HG03064 (cell line): Measurements from ENCODE around the gene PLAC1.

Experiments used
- ATAC-seq: cut with Tn5 transposase; IDR thresholded peaks from one replicate; pipeline ENCODE4 v1.9.1; 2021; ENCODE audit warnings: low read depth; ENCODE audit not compliant: unreplicated experiment

PLAC1 gene, protein sequence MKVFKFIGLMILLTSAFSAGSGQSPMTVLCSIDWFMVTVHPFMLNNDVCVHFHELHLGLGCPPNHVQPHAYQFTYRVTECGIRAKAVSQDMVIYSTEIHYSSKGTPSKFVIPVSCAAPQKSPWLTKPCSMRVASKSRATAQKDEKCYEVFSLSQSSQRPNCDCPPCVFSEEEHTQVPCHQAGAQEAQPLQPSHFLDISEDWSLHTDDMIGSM

DNA sequence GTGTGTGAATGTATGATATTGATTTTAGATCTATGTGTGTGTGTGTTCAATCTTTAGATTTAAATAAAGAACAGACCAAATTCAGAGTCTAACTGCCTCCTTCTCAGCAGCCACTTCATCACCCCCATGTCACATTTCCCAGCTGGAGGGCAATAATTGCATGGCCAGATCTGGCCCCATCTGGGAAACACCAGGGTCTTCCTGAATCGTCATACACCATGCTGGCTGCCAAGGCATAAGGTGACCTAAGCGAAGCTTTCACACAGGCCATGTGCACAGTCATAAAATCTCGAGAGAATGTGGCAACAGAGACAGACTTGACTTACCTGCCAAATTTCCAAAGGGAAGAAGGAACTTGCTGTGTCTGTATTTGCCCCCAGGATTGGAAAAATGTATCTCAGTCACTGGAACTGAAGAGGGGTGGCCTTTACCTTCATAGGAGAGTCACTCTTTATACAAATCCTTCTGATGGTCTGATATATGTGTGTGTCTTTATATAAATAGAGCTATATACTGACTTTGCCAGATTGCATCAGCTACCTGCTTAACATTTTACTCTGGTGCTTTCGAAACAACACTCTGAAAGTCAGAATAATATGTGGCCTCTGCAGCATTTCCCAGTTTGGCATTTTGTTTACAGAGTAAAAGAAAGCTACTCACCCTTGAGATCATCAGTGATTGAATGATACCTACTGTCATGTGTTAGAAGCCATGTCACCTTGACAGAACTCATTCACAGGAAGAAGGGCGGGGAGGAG, at the start of gene PLAC1:
TSS of gene PLAC1 (minus strand) at position 470 of the 758 bp plus-strand sequence. CDS start 91,789 bp downstream, outside the sequence.
- ATAC-seq, result no peak

- ATAC-seq, result no peak
Measured at GRCh38 chrX:134706138-134706537, 47.9 kb upstream of the PLAC1 start.

GRCh38 chrX:134695999-134696398, 37.7 kb upstream of the PLAC1 start:
- no peak for ATAC-seq

DNA sequence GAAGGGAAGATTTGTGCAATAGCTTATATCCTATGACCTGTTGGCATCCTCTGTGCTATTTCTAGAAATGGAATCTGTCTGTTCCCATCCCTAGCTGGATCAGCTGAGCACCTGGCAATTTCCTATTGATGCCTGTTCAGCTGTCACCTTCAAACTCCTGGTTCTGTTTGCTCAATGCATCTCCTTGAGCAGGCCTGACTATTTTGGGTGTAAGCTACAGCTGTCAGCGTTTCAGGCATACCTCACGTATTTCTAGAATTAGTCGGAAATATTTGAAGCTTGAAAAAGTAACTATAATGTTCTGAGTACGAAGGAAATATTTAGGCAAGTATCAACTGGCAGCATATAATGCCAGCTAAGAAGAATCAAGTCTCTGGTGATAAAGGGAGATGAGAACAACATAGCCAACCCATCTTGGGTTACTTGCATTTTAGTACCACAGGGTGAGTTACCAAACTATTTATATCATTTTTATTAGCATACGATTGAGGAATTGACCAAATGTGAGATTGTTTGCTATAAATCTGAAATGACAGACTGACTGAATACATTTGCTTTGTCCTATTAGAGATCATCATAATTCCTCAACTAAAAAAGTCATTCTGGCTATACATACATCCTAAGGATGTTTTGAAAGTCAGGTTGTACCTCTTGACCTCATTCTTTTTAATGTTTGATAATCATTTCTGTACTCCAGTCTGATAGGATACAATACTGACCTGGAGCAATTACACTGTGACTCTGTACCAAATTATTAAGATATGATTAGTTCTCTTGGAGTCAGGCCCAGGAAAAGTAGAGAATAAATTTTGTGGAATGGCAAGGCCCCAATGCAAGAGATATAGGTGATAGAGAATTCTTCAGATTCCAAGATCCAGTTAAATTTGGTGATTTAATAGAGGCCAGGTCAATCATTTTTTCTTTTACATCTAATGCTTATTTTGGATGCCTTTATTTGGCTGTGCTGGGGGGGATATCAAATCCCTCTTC, 36.4 kb upstream of the PLAC1 start:
- ATAC-seq, result no peak

DNA sequence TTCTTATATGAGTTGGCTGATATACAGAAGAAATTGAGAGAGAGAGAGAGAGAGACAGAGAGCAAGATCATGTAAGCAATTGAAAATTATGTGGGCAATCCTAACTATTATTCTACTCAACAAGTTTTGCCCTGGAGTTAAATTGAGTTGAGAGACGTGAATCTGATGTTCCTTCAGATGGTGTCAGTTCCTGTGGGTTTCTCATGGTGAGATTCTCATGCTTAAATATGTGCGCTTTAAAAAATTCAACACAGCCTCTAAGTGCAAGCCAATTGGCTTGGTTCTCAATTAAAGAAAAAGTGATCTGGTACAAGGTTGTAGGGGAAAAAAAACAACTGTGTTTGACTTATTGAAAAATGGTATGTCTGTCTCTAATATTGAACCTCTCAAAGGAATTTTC, 35.4 kb upstream of the PLAC1 start:
- no peak for ATAC-seq

DNA sequence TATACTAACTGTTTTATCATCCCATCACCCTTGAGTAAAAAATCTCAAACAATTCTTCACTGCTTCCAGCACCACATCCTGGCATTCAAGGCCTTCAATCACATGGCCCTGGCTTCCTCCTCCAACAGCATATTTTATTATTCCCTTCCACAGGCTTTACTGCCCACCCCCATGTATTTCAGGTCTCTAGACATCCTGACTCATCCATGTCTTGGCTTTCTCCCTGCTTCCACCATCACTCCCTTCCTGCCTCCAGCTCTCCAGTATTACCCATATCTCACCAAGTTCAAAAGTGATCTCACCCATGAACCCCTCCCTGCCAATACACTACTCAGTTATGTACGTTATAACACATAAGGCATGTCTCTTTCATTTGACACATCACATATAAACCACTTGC, 34.7 kb upstream of the PLAC1 start:
- no peak for ATAC-seq

GRCh38 chrX:134692233-134692632, 34.0 kb upstream of the PLAC1 start:
- no peak for ATAC-seq

DNA sequence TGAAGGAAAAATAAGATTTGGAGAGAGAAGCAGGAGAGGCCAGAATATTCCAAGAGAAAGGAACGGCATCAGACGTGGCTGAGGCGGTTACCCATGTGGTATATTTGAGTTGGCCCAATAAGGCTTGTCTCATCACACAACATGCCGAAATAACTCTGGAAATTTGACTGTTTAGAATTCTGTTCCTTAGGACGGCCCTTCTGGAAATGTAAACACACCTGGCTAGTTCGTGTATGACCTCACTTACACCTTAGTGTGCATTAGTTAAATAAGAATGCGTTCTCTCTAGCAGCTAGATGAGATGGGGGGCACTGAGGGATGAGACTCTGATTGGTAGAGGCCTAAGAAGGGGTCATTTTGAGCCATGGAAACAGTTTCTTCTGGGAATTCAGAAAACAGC, 33.2 kb upstream of the PLAC1 start:
- ATAC-seq, result no peak

DNA sequence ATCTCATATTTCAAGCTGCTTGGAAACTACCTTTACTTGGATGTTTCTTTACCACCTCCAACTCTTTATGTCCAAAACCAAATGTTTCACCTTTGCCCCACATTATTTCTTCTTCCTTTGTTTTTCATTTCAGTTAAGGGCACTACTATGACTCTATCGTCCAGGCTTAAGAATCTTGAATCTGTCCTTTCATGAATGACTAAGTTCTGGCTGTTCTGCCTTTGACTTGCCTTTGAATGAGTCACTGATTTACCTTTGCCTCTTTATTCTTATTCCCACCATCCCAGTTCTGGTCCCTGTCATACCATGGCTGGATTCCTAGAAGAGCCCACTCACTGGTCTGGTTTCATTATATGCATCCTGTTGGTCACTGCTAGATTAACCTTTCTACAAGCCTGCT, 30.6 kb upstream of the PLAC1 start:
- no peak for ATAC-seq

- no peak for ATAC-seq
Measured at GRCh38 chrX:134688031-134688823, 30.0 kb upstream of the PLAC1 start.

DNA sequence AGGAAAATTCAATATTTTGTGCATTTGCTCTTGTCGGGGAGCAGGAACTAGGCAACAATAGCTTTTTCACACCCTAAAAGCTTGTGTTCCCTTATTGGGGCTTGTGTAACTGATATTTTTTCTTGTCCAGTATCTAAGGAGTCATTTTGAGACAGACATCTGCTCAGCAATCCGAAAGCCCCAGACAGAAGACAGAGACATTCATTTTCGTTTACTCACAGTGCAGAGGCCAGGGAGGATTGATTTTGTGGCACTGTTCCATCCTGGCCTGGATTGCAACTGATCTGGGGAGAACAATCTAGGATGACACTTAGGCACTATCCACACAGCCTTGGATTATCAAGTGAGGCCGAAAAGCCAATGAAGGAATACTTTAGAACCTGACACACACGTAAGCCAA, 27.4 kb upstream of the PLAC1 start:
- no peak for ATAC-seq

DNA sequence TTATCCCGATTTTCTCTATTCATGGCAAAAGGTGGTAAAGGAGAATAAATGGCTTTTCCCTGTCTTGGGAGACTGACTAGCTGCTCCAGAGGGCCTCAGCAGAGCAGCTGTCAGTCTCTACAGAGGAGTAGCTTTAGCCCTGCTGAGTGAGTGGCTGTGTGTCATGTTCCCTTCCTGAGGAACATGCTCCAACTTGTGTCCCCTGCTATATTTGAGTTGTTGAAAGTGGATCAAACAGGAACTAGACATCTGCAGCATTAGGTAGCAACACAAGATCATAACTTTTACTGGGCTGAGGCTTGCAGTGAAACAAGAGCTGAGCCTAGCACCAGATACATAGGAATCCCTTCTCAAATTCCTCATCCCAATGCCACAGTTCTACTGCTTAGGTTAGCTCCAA, 26.7 kb upstream of the PLAC1 start:
- no peak for ATAC-seq

GRCh38 chrX:134683351-134684005, 25.2 kb upstream of the PLAC1 start:
- ATAC-seq, result no peak

DNA sequence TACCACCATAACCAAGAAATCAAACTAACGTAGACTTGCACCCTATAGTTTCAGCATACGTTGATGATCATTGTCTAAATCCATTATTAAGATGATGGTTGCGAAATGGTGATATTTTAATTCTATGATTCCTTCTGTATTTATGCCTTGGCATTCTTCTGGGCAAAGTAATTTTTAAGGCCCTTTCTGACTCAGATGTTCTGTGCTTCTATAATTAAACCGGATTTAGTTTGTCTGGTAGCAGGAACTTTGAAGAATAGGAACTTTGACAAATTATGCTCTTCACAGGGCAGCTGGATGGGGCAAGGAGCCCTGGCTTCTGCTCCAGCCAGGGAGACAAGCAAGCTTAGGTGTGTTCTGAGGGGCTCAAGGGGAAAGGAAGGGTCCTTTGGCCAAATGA, 23.8 kb upstream of the PLAC1 start:
- ATAC-seq, result no peak

- no peak for ATAC-seq
Measured at GRCh38 chrX:134679644-134680043, 21.4 kb upstream of the PLAC1 start.

GRCh38 chrX:134679221-134679620, 20.9 kb upstream of the PLAC1 start:
- no peak for ATAC-seq

- ATAC-seq, result no peak
Measured at GRCh38 chrX:134677332-134677731, 19.1 kb upstream of the PLAC1 start.

- ATAC-seq, result no peak
Measured at GRCh38 chrX:134676436-134676835, 18.2 kb upstream of the PLAC1 start.

- ATAC-seq, result no peak
Measured at GRCh38 chrX:134673123-134673522, 14.9 kb upstream of the PLAC1 start.

- ATAC-seq, result no peak
Measured at GRCh38 chrX:134672101-134672500, 13.8 kb upstream of the PLAC1 start.
